Immature natural killer cell (primary cell): ENCODE measurements around the gene RALY. TPM values are rescaled to one million over a fixed set of nuclear protein-coding genes. Genes with fewer than 3 reads are reported as not detected.

Experiments used
- DNase-seq, 3 donors: peaks; one replicate each; pipeline ENCODE4 v3.0.0; 2022; ENCODE audit warnings: mixed read lengths in 1 of 3
- H3K27ac Mint-ChIP-seq, 6 donors: one replicate each; pipeline ENCODE4 v1.8.0; 2020; ENCODE audit warnings: mixed read lengths in 6 of 6, mild to moderate bottlenecking in 5 of 6, inconsistent platforms in 4 of 6, moderate library complexity in 3 of 6
- H3K27me3 Mint-ChIP-seq, 3 donors: one replicate each; pipeline ENCODE4 v1.8.0; 2020 to 2021; ENCODE audit warnings: low read depth in 3 of 3, mild to moderate bottlenecking in 3 of 3, mixed read lengths in 3 of 3, moderate library complexity in 3 of 3, inconsistent platforms in 1 of 3
- H3K36me3 Mint-ChIP-seq, 3 donors: one replicate each; pipeline ENCODE4 v1.8.0; 2020; ENCODE audit warnings: mixed read lengths in 3 of 3, inconsistent platforms in 2 of 3, mild to moderate bottlenecking in 2 of 3
- H3K4me1 Mint-ChIP-seq, 2 donors: one replicate each; pipeline ENCODE4 v1.8.0; 2020; ENCODE audit warnings: inconsistent platforms in 2 of 2, mild to moderate bottlenecking in 2 of 2, mixed read lengths in 2 of 2, moderate library complexity in 1 of 2
- H3K4me3 Mint-ChIP-seq, 5 donors: one replicate each; pipeline ENCODE4 v1.8.0; 2020; ENCODE audit warnings: mild to moderate bottlenecking in 5 of 5, mixed read lengths in 5 of 5, inconsistent platforms in 3 of 5, moderate library complexity in 3 of 5
- H3K9me3 Mint-ChIP-seq, 6 donors: one replicate each; pipeline ENCODE4 v1.8.0; 2020; ENCODE audit warnings: mild to moderate bottlenecking in 6 of 6, mixed read lengths in 6 of 6, inconsistent platforms in 4 of 6, moderate library complexity in 3 of 6
- polyA plus RNA-seq, 3 donors: library from polyadenylated mRNA; unstranded; fragments of 300-500 nt; fragmentation: Illumina TruSeq; gene quantifications; one replicate each; pipeline ENCODE4 v1.2.3, GENCODE V29; 2021

Gene RALY
- polyA plus RNA-seq, 3 donors from 2014 or later, result 271 to 323 (median 273) TPM

- Mint-ChIP-seq H3K4me3 (peak overlapping the region; percentile 96 to 99 (median 98)), H3K27ac (peak overlapping the region; percentile 95 to 99 (median 98)), H3K27me3 (peaks cover 2 to 19% (median 9%) of the 10 kb centered on the region in 3 donors), H3K36me3 (peaks cover 0 to 5% (median 0%) of the 10 kb centered on the region in 3 donors), H3K9me3 (no peaks in the 10 kb centered on the region), H3K4me1 (peaks cover 50 to 65% of the 10 kb centered on the region in 2 donors)
- DNase-seq, result peak; percentile 100
Measured at GRCh38 chr20:33992923-33993575, 662 bp upstream of the RALY start.

GRCh38 chr20:33994222-33994913 lies 657 bp downstream of the RALY start:
- peak; percentile 78 to 81 (median 80) for DNase-seq
- H3K4me3 Mint-ChIP-seq, result peak overlapping the region; percentile 94 to 99 (median 96)
- no peaks in the 10 kb centered on the region for H3K9me3 Mint-ChIP-seq
- H3K27me3 Mint-ChIP-seq, result peaks cover 2 to 19% (median 9%) of the 10 kb centered on the region in 3 donors
- peak overlapping the region; percentile 91 to 97 (median 96) for H3K27ac Mint-ChIP-seq
- H3K4me1 Mint-ChIP-seq, result peaks cover 62 to 78% of the 10 kb centered on the region in 2 donors
- no peaks in the 10 kb centered on the region for H3K36me3 Mint-ChIP-seq

DNA sequence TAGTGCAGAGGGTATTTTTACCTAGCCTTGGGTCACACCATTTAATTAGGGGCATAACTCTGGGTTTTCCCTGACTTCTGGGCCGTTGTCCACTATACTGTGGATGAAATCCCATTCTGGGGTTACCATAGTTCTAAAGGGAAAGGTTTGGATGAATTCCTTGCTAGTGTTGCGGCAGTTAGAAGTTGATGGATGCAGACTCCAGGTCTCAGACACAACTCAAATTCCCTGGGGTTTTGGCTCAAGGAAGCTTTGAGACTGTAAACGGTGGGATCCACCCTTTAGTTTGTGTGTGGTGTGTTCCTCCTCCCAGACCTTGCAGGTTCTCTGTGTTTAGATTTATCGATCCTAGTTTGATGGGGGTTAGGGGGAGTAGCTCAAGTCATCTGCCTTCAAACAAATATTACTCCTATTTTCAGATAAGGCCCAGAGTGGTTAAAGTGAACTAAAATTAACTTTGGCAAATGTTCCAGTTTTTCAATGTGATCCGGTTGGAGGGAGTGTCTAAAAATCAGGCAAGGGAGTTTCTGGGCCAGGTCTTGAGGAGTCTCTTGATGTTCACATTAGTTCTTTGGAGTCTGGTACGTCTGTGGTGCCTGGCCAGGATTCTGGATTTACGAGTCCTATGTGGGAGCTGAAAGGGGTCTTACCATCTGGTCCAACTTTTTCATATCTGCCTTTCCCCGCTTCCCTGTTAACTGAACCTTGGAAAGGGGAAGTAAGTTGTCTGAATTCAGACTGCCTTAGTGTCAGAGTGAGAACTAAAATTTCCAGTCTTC lies 1.5 kb downstream of the RALY start:
- no peaks in the 10 kb centered on the region for H3K36me3 Mint-ChIP-seq
- peaks cover 2 to 19% (median 9%) of the 10 kb centered on the region in 3 donors for H3K27me3 Mint-ChIP-seq

GRCh38 chr20:33999025-33999649 lies 5.4 kb downstream of the RALY start:
- Mint-ChIP-seq H3K4me1 (peaks cover 91 to 98% of the 10 kb centered on the region in 2 donors), H3K27ac (peak overlapping the region; percentile 22 to 63 (median 32)), H3K27me3 (peaks cover 0 to 7% (median 0%) of the 10 kb centered on the region in 3 donors), H3K4me3 (peak overlapping the region in 2 of 5 donors; percentile 39 to 57), H3K36me3 (no peaks in the 10 kb centered on the region), H3K9me3 (no peaks in the 10 kb centered on the region)
- DNase-seq, result no peak

More for the DNA sequence above, 1.5 kb downstream of the RALY start:
- no peak for DNase-seq
- Mint-ChIP-seq H3K4me1 (peaks cover 71 to 81% of the 10 kb centered on the region in 2 donors), H3K4me3 (peak overlapping the region; percentile 94 to 99 (median 96)), H3K27ac (peak overlapping the region; percentile 91 to 97 (median 96)), H3K9me3 (no peaks in the 10 kb centered on the region)

DNA sequence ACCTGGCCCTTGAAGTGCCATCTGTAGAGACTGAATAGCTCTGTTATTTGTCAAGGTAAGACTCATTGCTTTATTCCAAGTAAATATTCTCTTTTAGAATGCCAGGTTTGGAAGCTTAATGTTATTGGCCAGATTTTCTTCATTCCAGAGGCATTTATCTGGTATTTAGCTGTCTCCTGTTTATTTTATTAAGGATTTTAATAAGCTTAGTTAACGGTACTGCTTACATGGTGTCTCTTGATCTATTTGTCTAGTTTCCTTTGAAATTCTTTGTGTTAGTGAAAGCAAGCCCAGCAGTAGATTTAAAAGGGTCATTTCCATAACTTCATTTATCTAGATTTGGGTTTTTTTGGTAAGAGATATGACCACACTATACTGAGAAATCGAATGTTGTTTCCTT lies 7.7 kb downstream of the RALY start:
- peaks cover 95 to 100% of the 10 kb centered on the region in 2 donors for H3K4me1 Mint-ChIP-seq
- peak overlapping the region in 1 of 5 donors; percentile 16 for H3K4me3 Mint-ChIP-seq
- H3K36me3 Mint-ChIP-seq, result no peaks in the 10 kb centered on the region
- no peaks in the 10 kb centered on the region for H3K9me3 Mint-ChIP-seq
- H3K27ac Mint-ChIP-seq, result peak overlapping the region in 3 of 6 donors; percentile 20 to 53 (median 41)
- H3K27me3 Mint-ChIP-seq, result peaks cover 0 to 3% (median 0%) of the 10 kb centered on the region in 3 donors
- DNase-seq, result no peak

GRCh38 chr20:34004227-34004626 lies 10.5 kb downstream of the RALY start:
- H3K9me3 Mint-ChIP-seq, result no peaks in the 10 kb centered on the region
- H3K36me3 Mint-ChIP-seq, result no peaks in the 10 kb centered on the region
- no peak overlapping the region for H3K4me3 Mint-ChIP-seq
- H3K4me1 Mint-ChIP-seq, result peaks cover 91 to 96% of the 10 kb centered on the region in 2 donors
- H3K27me3 Mint-ChIP-seq, result no peaks in the 10 kb centered on the region
- peak overlapping the region in 2 of 6 donors; percentile 42 to 50 for H3K27ac Mint-ChIP-seq
- DNase-seq, result no peak

- Mint-ChIP-seq H3K4me3 (peak overlapping the region in 1 of 5 donors; percentile 10), H3K27me3 (no peaks in the 10 kb centered on the region), H3K9me3 (no peaks in the 10 kb centered on the region), H3K36me3 (no peaks in the 10 kb centered on the region), H3K27ac (peak overlapping the region in 5 of 6 donors; percentile 13 to 50 (median 18)), H3K4me1 (peaks cover 91 to 96% of the 10 kb centered on the region in 2 donors)
- DNase-seq, result no peak
Measured at GRCh38 chr20:34004790-34005457, 11.2 kb downstream of the RALY start.

GRCh38 chr20:34006619-34007018 lies 12.9 kb downstream of the RALY start:
- Mint-ChIP-seq H3K4me1 (peaks cover 91 to 96% of the 10 kb centered on the region in 2 donors), H3K9me3 (no peaks in the 10 kb centered on the region), H3K27ac (peak overlapping the region in 3 of 6 donors; percentile 8 to 51 (median 13)), H3K36me3 (no peaks in the 10 kb centered on the region), H3K27me3 (no peaks in the 10 kb centered on the region), H3K4me3 (no peak overlapping the region)
- no peak for DNase-seq

DNA sequence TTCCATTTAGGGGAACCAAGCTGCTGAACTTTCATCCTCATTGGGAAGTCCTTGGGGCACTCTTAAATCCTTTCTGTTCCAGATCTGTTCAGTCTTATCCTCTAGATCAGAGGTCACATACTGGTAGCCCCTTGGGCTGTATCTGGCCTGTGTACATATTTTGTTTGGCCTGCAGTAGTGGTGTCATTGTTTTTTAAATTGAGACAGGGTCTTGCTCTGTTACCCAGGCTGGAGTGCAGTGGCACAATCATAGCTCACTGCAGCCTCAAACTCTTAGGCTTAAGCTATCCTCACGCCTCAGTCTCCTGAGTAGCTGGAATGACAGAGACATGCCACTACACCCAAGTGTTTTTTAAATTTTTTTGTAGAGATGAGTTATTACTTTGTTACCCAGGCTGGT lies 14.8 kb downstream of the RALY start:
- peaks cover 0 to 3% (median 0%) of the 10 kb centered on the region in 3 donors for H3K27me3 Mint-ChIP-seq
- H3K27ac Mint-ChIP-seq, result peak overlapping the region; percentile 79 to 98 (median 89)
- peaks cover 92 to 96% of the 10 kb centered on the region in 2 donors for H3K4me1 Mint-ChIP-seq
- no peaks in the 10 kb centered on the region for H3K36me3 Mint-ChIP-seq
- peak overlapping the region; percentile 59 to 81 (median 63) for H3K4me3 Mint-ChIP-seq
- no peaks in the 10 kb centered on the region for H3K9me3 Mint-ChIP-seq
- DNase-seq, result no peak

GRCh38 chr20:34010405-34010931 lies 16.8 kb downstream of the RALY start:
- Mint-ChIP-seq H3K4me3 (peak overlapping the region; percentile 28 to 81 (median 59)), H3K9me3 (no peaks in the 10 kb centered on the region), H3K36me3 (no peaks in the 10 kb centered on the region), H3K27ac (peak overlapping the region; percentile 79 to 98 (median 89)), H3K27me3 (peaks cover 0 to 3% (median 0%) of the 10 kb centered on the region in 3 donors), H3K4me1 (peaks cover 87 to 94% of the 10 kb centered on the region in 2 donors)
- no peak for DNase-seq

DNA sequence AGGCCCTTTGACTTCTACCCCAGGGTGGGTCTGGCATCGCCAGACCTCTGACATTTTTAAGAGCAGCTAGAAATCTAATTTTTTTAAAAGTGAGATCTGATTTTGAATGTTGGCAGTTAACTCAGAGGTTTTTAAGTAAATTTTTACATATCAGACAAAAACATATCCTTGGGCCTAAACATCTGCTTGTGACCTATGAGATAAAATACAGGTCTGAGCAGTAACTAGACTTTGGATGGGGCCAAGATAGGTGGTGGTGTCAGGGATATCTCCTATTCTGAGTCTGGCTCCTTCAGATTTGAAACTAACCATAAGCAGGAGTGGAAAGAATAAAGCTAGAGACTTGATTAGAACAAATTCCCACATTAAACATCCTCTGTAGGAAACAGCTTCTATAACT lies 17.6 kb downstream of the RALY start:
- Mint-ChIP-seq H3K27me3 (peaks cover 0 to 3% (median 0%) of the 10 kb centered on the region in 3 donors), H3K27ac (peak overlapping the region; percentile 13 to 79 (median 52)), H3K9me3 (no peaks in the 10 kb centered on the region), H3K36me3 (no peaks in the 10 kb centered on the region), H3K4me1 (peaks cover 87 to 94% of the 10 kb centered on the region in 2 donors), H3K4me3 (peak overlapping the region in 1 of 5 donors; percentile 7)
- DNase-seq, result no peak

GRCh38 chr20:34012330-34012729 lies 18.6 kb downstream of the RALY start:
- Mint-ChIP-seq H3K4me3 (peak overlapping the region in 4 of 5 donors; percentile 16 to 39 (median 20)), H3K27me3 (peaks cover 0 to 3% (median 0%) of the 10 kb centered on the region in 3 donors), H3K27ac (peak overlapping the region; percentile 23 to 73 (median 62)), H3K9me3 (no peaks in the 10 kb centered on the region), H3K4me1 (peaks cover 90 to 97% of the 10 kb centered on the region in 2 donors), H3K36me3 (no peaks in the 10 kb centered on the region)
- no peak for DNase-seq
